ENCODE data around the gene MRPL3.

Gene MRPL3

GRCh38 chr3:131421957-131422498, 80.7 kb downstream of the MRPL3 start:
- Histone ChIP-seq H3K9ac (ENCODE audit: low read length) (no peak overlapping the region), H3K4me3 (ENCODE audit: insufficient read depth, low read length, poor library complexity, severe bottlenecking) (no peak overlapping the region), H3F3A (ENCODE audit: insufficient read depth) (no peaks in the 10 kb centered on the region), H3K27ac (ENCODE audit: low read depth, low read length) (no peak overlapping the region), H3K9me3 (ENCODE audit: insufficient read depth, low read length) (no peaks in the 10 kb centered on the region), H4K20me1 (ENCODE audit: low read depth, low read length) (no peaks in the 10 kb centered on the region), H3K79me2 (ENCODE audit: insufficient read depth, low read length) (no peaks in the 10 kb centered on the region), H3K36me3 (ENCODE audit: low read length) (no peaks in the 10 kb centered on the region), H3K4me2 (ENCODE audit: low read depth, low read length, poor library complexity, severe bottlenecking) (no peak overlapping the region), H2AFZ (ENCODE audit: low read depth, low read length, severe bottlenecking) (no peak overlapping the region), H3K9me2 (replicated peaks; ENCODE audit: insufficient read depth, low read length) (0 out of 2 replicates have a peak, but pooled peaks cover 5% of the 10 kb centered on the region), H3K27me3 (ENCODE audit: low read length) (no peaks in the 10 kb centered on the region)
- TF ChIP-seq EZH2phosphoT487 (conservative IDR thresholded peaks at IDR 0.05; ENCODE audit: low read length): no peak
- no peak for TF ChIP-seq CTCF (IDR thresholded peaks at IDR 0.05; ENCODE audit: insufficient read depth, low read length, poor library complexity, severe bottlenecking)

- Histone ChIP-seq H4K20me1 (ENCODE audit: low read depth, low read length) (no peaks in the 10 kb centered on the region), H3K36me3 (ENCODE audit: low read length) (no peaks in the 10 kb centered on the region), H3K4me3 (ENCODE audit: insufficient read depth, low read length, poor library complexity, severe bottlenecking) (no peak overlapping the region), H3F3A (ENCODE audit: insufficient read depth) (no peaks in the 10 kb centered on the region), H3K79me2 (ENCODE audit: insufficient read depth, low read length) (no peaks in the 10 kb centered on the region), H3K9me3 (ENCODE audit: insufficient read depth, low read length) (no peaks in the 10 kb centered on the region), H3K27me3 (ENCODE audit: low read length) (no peaks in the 10 kb centered on the region), H3K9me2 (replicated peaks; ENCODE audit: insufficient read depth, low read length) (0 out of 2 replicates have a peak, but pooled peaks cover 5% of the 10 kb centered on the region), H3K9ac (ENCODE audit: low read length) (no peak overlapping the region), H3K4me2 (ENCODE audit: low read depth, low read length, poor library complexity, severe bottlenecking) (no peak overlapping the region), H2AFZ (ENCODE audit: low read depth, low read length, severe bottlenecking) (no peak overlapping the region), H3K27ac (ENCODE audit: low read depth, low read length) (no peak overlapping the region)
- no peak for TF ChIP-seq CTCF (IDR thresholded peaks at IDR 0.05; ENCODE audit: insufficient read depth, low read length, poor library complexity, severe bottlenecking)
- TF ChIP-seq EZH2phosphoT487 (conservative IDR thresholded peaks at IDR 0.05; ENCODE audit: low read length): no peak
Observed at GRCh38 chr3:131421301-131421700, 81.5 kb downstream of the MRPL3 start.

GRCh38 chr3:131417751-131418150, 85.0 kb downstream of the MRPL3 start:
- H3K27ac ChIP-seq (ENCODE audit: low read depth, low read length): no peak overlapping the region
- no peaks in the 10 kb centered on the region for H3K9me3 ChIP-seq (ENCODE audit: insufficient read depth, low read length)
- H3F3A ChIP-seq (ENCODE audit: insufficient read depth): no peaks in the 10 kb centered on the region
- H2AFZ ChIP-seq (ENCODE audit: low read depth, low read length, severe bottlenecking): no peak overlapping the region
- no peak for TF ChIP-seq CTCF (IDR thresholded peaks at IDR 0.05; ENCODE audit: insufficient read depth, low read length, poor library complexity, severe bottlenecking)
- TF ChIP-seq EZH2phosphoT487 (conservative IDR thresholded peaks at IDR 0.05; ENCODE audit: low read length): no peak
- H3K79me2 ChIP-seq (ENCODE audit: insufficient read depth, low read length): no peaks in the 10 kb centered on the region
- H4K20me1 ChIP-seq (ENCODE audit: low read depth, low read length): no peaks in the 10 kb centered on the region
- no peaks in the 10 kb centered on the region for H3K9me2 ChIP-seq (replicated peaks; ENCODE audit: insufficient read depth, low read length)
- H3K9ac ChIP-seq (ENCODE audit: low read length): no peak overlapping the region
- no peaks in the 10 kb centered on the region for H3K27me3 ChIP-seq (ENCODE audit: low read length)
- no peak overlapping the region for H3K4me2 ChIP-seq (ENCODE audit: low read depth, low read length, poor library complexity, severe bottlenecking)
- no peaks in the 10 kb centered on the region for H3K36me3 ChIP-seq (ENCODE audit: low read length)
- H3K4me3 ChIP-seq (ENCODE audit: insufficient read depth, low read length, poor library complexity, severe bottlenecking): no peak overlapping the region
